GM18858 (cell line): ENCODE measurements around the gene AFF1.
A peak's percentile ranks its signal among the peaks of the same experiment; 100 is the strongest.
"Not testable (repeated sequence)": the region's sequence is repeated elsewhere in the genome, so short reads cannot be mapped to it uniquely, and the experiment has no call there.

Source experiments
- ATAC-seq: cut with Tn5 transposase; IDR thresholded peaks from one replicate; pipeline ENCODE4 v1.9.1; 2021; ENCODE audit not compliant: unreplicated experiment

AFF1 gene

DNA sequence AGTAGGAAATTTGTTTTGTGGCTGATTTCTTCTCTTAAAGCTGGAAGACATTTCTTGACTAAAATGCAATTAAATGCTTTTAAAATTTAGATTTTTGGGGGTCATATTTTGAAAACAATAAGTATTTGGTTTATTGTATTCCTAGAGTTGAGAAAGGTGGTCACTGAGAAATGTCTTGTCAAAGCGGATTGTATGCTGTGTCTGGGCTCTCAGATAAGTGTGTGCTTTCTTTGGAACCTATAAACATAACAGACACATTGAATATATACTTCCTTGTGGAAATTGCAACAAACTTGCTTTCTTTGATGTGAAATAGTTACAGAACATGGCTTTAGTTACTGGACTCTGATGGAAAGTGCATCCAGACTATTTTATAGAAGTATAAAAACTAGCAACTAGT is 75.4 kb downstream of the AFF1 start:
- no peak for ATAC-seq

DNA sequence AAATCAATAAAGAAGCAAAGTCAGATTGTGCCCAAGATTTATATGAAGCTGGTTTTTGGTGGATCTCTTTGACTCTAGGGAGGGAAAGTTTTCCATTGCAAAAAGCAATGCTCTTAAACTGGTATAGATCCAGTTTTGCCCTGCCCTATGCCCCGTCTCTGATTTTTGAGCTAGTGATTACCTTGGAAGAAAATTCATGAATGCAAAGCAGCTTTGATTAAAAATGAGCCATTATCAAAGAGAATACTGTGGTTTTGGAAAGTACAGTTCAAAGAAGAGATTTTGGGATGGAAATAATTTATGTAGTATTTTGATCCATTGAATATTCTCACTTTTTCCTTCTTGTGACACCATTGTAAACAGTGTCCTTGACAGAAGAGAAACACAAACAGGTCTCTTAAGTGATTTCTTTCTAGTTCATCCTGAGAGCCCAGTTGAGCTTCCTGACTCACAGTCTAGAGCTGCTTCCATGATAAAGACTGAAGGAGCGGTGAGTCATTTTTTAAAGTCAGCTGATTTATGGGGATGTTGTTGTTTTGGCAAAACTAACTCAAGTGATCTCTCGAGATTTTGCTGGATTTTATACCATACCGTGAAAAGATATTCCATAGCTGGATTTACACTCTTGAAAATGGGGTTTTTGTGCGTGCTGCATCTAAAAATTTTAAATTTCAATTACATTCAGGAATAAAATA is 76.7 kb downstream of the AFF1 start:
- no peak for ATAC-seq

DNA sequence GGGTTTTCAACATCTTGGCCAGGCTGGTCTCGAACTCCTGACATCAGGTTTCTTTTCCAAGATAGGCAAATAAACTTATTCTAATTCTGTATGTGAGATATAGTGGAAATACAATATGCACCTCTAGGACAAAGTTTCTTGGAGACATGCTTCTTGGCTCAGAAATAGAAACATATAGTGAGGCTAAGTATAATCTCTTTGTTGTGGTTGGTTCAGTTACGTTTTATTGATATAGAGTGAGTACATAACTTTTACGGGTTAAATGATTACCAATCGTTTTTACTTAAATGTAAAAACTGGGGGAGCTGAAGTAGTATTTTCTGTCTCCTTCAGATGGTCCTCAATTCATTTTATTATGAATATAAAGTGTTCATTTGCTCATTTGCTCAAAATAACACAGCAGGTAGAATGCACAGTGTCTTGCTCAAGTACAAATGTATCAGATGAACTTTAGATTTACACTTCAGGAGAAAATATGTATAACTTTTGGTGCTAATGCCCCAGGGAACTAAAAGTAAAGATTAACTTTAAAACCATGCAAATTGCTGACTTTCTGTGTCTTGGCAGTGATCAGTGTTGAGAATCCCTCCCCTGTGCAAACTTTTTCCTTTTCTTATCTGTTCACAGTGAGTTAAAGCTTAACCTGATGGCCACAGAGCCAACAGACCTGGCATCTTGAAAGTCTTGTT is 77.6 kb downstream of the AFF1 start:
- peak; percentile 66 for ATAC-seq

GRCh38 chr4:87012954-87013308 is 78.1 kb downstream of the AFF1 start:
- ATAC-seq = not testable (repeated sequence)

DNA sequence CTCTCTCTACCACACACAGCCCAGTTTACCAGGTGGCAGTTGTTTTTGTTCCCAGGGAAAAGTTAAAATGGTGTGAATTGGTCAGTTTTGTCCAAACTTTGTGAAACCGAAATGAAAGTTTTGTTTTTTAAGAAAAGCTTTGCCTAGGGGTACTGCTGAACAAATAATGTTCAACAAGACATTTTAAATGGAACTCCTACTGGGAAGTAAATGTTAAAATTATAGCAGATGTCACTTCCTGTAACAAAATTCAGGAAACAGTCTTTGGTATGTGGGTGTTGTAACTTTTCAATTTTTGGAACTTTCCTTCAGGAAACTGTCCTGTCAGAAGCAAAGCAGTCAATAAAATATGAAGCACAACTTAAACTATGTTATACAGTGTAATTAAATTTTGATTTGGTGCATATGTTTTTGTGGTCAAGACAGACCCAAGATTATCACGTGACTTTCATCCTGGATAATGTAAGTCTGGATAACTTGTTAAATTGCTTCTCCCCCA is 79.5 kb downstream of the AFF1 start:
- no peak for ATAC-seq

- no peak for ATAC-seq
Observed at GRCh38 chr4:87015416-87015815, 80.6 kb downstream of the AFF1 start.

DNA sequence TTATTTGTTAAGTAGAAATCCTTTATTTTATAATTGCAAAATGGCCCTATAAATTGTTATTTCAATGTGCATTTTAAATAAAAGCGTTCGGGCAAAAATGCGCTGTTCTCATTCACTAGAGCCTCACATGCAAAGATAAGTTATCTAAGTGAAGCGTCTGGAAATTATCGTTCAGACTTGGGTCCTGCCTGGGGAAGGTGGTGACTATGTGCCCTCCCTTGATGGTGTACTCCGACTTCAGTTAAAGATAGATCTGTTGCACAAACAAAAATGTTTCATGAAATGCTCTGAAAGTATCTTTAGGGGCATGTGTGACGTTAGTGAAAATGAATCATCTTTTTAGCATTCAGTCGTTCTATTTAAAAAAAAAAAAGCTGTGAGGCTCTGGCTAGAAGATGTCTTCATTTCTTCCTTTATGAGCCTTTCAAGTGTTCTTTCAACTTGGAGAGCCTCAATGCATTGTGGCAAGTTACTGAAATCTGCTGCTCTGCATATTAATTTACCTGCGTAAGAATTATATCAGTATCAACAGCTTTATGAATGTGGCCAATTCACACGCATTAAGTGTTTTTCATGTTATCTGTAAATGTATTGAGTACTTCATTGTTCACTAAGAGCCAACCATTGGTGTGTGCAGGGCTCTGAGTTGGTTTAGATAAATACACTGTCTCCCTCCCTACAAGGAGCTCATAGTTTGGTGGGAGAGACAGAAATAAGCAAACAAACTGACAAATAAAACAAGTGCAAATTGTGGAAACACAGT is 83.0 kb downstream of the AFF1 start:
- ATAC-seq = no peak

DNA sequence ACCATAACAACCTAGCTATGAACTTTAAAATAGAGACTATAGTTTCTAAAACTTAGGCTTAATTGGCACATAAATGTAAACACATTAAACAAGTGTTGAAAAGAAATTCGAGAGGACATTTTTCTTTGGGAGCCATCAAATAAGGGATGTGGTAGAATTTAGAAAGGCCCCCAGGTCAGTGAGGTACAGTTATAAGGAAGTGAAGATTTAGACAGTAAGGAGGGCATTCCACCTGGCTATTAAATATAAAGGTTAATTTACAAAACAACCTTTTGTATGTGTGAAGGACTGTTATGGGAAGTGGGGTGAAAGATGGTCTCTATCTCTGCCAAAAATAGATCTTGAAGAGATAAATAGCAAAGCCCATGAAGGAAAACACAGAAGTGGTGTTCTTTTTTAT is 83.9 kb downstream of the AFF1 start:
- no peak for ATAC-seq

- ATAC-seq = no peak
Observed at GRCh38 chr4:87019246-87019791, 84.5 kb downstream of the AFF1 start.

DNA sequence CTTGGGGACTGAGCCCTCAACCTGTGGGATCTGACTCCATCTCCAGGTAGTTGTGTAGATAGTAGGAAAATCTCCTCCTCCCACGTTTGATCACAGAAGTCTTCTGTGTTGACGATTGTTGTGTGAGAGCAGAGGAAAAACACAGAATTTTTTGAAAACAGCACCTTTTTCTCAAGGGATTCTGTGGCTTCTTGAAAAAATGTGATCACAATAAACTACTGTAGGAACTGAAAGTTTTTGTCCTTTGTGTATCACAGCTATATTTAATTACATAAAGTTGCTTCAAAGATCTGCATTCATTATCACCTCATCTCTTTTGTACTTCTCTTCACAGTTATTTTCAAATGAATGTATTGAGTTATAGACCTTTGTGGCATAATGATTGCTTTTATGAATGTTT is 85.1 kb downstream of the AFF1 start:
- no peak for ATAC-seq

GRCh38 chr4:87024201-87024600 is 89.4 kb downstream of the AFF1 start:
- no peak for ATAC-seq

DNA sequence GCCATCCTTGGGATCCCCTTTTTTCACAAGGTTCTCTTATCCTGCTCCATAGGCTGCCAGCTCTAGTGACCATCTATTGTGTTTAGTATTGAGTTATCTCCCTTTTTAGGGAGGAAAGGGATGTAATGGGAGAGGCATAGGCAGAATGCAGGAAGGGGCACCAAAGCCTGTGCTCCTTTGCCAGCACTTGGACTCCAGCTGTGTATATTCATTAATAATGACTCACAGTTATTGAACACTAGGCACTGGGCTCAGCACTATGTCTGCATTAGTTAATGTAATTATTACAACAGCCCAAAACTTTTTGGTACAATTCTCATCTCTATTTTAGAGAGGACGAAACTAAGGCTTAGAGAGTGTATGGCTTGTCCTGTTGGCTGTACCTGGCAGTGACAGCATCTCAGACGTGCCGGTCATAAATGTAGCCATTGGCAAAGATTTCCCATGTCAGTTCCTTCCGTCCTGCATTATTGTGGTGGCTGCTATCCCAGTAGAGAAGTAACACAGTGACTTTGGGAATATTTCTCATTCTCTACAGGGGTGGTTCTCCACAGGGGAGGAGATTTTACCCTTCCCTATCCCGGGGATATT is 90.3 kb downstream of the AFF1 start:
- ATAC-seq = no peak

- peak; percentile 32 for ATAC-seq
Observed at GRCh38 chr4:87025614-87026041, 90.8 kb downstream of the AFF1 start.

GRCh38 chr4:87026800-87027495 is 92.1 kb downstream of the AFF1 start:
- ATAC-seq = peak; percentile 95

- no peak for ATAC-seq
Observed at GRCh38 chr4:87029356-87029755, 94.5 kb downstream of the AFF1 start.

DNA sequence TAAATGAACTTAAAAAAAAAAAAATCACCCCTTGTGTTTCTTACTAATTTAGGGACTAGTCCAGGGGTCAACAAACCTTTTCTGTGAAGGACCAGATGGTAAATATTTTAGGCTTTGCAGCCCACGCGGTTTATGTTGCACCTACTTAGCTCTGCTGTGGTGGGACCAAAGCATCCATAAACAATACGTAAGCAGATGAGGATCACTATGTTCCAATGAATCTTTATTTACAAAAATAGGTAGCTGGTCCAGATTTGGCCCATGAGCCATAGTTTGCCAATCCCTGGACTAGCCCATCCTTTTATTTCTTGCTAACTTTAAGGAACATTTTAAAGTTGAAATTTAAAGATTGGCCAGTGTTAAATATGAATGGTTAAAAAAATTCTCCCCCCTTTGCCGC is 95.3 kb downstream of the AFF1 start:
- ATAC-seq = no peak

DNA sequence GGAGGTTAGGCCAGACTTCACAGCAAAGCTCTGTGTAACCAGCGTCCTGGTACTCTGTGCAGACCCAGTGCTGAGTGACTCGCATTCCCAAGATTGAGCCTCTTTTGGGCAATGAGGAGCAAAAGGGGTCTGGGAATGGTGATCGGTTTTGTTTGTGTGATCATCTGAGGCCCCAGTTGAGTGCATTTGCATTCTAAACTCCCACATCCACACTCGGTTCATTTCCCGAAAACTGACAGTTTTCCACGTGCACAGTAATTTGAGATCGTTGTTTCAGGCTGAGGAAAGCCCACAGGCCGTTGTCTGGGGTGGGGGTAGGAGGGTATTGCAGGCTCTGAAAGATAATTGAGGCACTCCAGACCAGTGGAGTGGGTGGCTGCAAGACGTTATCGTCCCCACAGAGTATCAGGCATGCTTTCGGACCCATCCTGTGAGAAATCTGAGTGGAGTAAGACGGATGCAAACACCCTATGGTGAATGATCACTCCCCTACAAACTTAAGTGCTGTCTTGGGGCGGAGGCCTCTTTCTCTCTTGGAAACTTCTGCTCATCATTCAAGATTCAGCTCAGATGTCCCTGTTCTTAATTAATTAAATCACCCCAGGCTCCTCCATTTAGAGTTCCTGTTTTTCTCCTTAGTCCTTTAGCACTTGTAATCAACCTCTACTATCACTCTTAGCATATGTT is 96.1 kb downstream of the AFF1 start:
- ATAC-seq = no peak

DNA sequence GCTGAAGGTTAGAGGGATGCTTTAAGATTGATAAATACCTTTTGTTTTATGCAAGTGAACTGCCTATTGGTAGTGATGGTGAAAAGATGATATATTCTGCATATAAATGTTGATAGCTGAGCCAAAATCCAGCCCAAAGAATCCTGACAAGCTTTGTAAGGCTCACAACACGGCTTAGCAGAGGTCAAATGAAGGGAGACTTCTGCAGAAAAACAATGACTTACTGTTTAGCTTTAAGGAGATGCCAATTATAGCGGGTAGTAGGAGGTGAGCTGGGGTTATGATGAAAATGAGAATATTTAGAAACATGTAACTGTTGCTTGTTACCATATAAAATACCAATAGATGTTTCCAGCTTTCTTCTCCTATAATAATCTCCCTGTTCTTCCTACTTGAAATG is 97.1 kb downstream of the AFF1 start:
- ATAC-seq = no peak

- ATAC-seq = no peak
Observed at GRCh38 chr4:87032884-87033533, 98.2 kb downstream of the AFF1 start.

GRCh38 chr4:87033902-87034301 is 99.1 kb downstream of the AFF1 start:
- no peak for ATAC-seq
